ENCODE results near the gene ZNF267.
"Not testable (repeated sequence)": the region's sequence is repeated elsewhere in the genome, so short reads cannot be mapped to it uniquely, and the experiment has no call there.

ZNF267 gene

DNA sequence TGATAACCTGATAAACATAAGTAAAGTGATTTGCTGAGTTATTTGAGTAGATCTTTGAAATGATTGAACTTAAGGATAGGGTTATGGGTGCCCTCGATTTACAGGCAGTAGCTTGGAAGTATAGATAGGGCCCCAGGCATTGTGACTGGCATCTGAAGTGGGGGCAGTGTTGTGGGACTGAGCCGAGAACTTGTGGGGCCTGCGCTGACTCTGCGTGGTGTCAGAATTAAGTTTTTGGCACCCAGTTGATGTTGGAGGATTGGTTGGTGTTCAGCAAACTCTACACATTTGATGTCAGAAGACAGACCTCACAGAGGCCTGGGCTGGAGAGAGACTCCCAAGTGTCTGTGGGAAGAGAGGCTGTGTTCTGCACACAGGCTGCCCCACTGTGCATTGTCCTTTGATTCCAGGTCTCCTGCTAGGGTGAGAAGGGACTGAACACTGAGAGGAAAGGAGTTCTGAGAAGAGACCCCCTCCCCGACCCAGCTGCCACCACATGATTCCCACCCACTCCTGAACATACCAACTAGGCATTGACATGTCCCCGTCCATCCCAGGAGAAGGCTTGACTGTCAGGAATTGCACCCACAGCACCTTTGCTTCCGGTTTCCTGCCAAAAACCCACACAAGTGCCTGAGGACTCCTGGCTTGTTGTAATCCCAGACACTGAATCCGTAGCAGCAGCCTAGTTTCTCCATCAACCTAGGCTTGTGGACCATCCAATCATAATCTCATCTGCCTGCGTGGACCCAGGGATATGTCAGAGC lies 4.5 kb downstream of the ZNF267 start:
- no peak for DNase-seq (ENCODE audit: low read depth in 1 of 2, low spot score in 1 of 2)

DNA sequence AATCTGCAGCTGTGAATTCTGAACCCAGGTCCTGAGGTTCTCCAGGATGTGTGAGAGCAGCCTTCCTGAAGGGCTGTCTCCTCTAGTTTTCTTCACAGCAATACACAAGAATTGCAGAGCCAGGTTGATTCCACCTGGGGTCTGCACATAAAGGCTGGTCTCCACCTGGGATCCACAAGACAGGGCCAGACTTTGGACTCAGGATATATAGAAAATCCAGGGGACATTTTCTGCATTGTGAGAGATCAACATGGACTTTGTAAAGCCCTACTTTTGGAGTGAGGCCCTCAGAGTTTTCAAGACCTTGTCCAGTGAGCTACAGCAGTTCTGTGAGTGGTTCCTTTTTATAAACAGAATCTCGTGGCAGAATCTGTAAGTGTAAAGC lies 6.3 kb downstream of the ZNF267 start:
- no peak for DNase-seq (ENCODE audit: low read depth in 1 of 2, low spot score in 1 of 2)

DNA sequence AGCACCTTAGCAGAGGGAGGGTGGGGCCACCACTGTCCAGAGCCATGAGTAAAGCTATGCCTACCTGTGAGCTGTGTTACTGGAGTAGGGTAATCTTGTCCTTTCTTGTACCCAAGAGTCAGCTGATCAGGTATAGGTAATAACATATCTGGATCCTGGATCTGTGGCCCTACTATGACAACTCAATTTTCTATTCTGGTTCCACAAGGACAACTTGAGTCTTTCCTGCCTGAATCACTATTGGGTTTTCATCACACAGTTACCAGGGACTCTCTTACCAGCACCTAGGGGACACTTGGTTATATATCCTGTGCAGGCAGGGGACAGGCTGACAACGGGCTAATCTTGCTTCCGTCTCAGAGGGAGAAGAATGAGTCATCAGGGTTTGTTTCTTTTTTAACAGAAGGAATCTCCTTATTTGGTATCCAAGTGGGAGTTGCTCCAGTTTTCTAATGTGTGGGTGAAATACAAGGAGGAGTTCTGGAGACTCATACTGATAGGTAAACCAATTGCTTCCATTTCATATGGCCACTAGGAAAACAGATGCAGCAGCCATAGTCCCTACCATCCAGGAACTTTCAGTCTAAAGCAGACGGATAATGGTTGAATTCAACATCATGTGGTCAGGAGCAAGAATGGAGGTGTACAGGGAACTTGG lies 6.8 kb downstream of the ZNF267 start:
- peak in 1 of 2 donors; percentile 53 for DNase-seq (ENCODE audit: low read depth in 1 of 2, low spot score in 1 of 2)

DNA sequence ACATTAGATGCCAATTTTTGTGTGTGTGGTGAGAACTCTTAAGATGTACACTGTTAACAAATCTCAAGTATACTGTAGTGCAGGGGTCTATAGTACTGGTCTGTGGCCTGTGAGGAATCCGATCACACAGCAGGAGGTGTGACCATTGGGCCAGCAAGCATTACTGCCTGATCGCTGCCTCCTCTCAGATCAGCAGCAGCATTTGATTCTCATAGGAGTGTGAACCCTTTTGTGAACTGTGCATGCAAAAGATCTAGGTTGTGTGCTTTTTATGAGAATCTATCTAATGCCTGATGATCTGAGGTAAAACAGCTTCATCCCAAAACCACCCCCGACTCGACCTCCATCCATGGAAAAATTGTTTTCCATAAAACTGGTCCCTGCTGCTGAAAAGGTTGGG lies 12.6 kb downstream of the ZNF267 start:
- DNase-seq (ENCODE audit: low read depth in 1 of 2, low spot score in 1 of 2) = no peak

DNA sequence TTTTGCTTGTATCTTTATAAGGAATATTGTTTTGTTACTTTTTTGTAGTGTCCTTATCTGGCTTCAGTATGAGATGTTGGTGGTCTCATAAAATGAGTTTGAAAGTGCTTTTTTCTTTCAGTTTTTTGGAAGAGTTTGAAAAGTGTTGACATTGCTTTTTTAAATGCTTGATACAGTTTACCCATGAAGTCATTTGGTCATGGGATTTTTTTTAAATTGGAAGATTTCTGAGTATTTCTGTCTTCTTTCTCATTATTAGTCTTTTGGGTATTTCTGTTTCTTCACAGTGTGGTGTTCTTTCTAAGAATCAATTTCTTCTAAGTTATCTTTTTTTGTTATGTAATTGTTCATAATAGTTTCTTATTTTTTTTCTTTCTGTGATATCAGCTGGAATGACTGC lies 15.1 kb downstream of the ZNF267 start:
- no peak for DNase-seq (ENCODE audit: low read depth in 1 of 2, low spot score in 1 of 2)

DNA sequence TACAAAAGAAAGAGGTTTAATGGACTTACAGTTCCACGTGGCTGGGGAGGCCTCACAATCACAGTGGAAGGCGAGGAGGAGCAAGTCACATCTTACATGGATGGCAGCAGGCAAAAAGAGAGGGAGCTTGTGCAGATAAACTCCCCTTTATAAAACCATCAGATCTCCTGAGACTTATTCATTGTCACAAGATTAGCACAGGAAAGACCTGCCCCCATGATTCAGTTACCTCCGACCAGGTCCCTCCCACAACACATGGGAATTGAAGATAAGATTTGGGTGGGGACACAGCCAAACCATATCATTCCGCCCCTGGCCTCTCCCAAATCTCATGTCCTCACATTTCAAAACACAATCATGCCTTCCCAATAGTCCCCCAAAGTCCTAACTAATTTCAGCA lies 18.5 kb downstream of the ZNF267 start:
- DNase-seq (ENCODE audit: low read depth in 1 of 2, low spot score in 1 of 2) = not testable (repeated sequence)

DNA sequence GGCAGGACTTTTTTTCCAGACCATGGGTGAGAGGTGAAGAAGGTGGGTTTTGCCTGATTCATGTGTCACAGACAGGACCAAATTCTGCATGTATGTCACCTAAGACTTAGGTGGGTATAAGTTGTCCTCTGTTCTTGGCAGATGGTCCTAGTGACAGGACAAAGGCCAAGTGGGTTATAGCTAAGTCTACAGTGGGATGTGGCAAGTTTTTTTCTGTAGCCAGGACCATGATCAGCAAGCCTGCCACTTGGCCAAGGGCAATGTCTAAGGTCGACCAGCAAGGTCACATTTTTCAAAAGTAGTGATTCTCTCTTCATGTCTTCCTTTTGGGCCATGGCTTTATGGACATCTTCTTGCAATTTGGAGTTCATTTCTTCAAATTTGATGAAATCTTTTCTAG lies 20.2 kb downstream of the ZNF267 start:
- no peak for DNase-seq (ENCODE audit: low read depth in 1 of 2, low spot score in 1 of 2)

DNA sequence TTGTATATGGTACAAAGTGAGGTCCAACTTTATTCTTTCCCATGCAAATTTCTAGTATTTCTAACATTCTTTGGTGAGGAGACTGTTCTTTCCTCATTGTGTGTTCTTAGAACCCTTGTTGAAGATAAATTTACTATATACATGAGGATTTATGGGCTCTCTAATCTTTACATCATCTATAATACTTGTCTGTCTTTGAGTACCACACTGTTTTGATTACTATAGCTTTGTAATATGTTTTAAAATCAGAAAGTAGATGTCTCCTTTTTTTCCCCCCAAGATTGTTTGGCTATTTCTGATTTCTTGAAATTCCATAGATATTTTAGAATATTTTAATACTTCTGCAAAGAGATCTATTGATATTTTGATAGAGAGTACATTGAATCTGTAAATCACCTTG lies 23.7 kb downstream of the ZNF267 start:
- no peak for DNase-seq (ENCODE audit: low read depth in 1 of 2, low spot score in 1 of 2)

DNA sequence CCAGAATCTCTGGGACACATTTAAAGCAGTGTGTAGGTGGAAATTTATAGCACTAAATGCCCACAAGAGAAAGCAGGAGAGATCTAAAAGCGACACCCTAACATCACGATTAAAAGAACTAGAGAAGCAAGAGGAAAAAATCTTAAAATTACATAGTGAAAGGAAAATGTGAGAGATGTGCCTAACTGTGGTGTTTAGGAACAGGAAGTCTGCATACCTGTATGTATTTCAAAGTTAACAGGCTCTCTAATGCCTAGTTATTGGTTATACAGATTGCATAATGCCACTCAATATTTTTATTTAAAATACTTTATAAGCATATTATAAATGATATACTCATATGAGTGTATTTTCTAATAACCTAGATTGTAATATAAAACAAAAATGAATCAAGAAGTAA lies 25.9 kb downstream of the ZNF267 start:
- no peak for DNase-seq (ENCODE audit: low read depth in 1 of 2, low spot score in 1 of 2)

DNA sequence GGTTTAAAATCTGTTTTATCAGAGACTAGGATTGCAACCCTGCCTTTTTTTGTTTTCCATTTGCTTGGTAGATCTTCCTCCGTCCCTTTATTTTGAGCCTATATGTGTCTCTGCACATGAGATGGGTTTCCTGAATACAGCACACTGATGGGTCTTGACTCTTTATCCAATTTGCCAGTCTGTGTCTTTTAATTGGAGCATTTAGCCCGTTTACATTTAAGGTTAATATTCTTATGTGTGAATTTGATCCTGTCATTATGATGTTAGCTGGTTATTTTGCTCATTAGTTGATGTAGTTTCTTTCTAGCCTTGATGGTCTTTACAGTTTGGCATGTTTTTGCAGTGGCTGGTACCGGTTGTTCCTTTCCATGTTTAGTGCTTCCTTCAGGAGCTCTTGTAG lies 31.0 kb downstream of the ZNF267 start:
- not testable (repeated sequence) for DNase-seq (ENCODE audit: low read depth in 1 of 2, low spot score in 1 of 2)

DNA sequence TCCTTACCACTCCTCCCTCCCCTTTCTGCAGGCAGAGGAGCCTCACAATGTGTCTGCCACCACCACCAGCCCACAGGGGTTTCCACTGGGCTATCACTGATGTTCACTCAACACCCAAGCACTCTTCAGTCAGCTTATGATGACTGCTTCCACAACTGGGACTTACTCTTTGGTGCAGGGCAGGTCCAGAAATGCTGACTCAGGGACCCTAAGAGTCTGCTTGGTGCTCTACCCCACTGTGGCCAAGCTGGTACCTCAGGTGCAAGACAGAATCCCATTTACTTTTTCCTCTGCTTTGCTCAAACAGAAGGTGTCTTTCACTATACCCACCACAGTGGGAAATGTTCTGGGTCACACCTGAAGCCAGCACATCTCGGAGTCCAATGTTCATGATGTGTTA lies 40.1 kb downstream of the ZNF267 start:
- no peak for DNase-seq (ENCODE audit: low read depth in 1 of 2, low spot score in 1 of 2)

DNA sequence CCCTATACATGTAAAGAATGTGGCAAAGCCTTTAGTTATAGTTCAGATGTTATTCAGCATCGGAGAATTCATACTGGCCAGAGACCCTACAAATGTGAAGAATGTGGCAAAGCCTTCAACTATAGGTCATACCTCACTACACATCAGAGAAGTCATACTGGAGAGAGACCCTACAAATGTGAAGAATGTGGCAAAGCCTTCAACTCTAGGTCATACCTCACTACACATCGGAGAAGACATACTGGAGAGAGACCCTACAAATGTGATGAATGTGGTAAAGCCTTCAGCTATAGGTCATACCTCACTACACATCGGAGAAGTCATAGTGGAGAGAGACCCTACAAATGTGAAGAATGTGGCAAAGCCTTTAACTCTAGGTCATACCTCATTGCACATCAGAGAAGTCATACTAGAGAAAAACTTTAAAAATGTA lies 42.5 kb downstream of the ZNF267 start:
- no peak for DNase-seq (ENCODE audit: low read depth in 1 of 2, low spot score in 1 of 2)

DNA sequence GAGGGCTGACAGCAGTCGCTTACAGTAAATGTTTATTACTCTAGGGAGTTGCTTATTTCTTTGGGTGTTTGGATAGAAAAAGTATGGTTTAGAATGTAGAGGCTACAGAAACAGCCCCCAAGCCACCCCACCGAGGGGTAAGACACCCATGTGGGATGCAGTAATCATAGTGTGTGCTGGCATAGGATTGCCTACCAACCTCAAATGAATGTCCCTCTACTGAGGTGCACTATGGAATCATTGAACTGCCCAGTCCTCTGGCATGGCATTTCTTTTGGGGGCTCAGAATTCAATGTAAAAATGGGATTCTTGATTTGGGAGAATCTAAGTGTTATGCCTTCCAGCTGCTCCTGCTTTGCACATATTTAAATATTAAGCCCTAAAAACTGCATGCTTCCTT lies 46.8 kb downstream of the ZNF267 start:
- no peak for DNase-seq (ENCODE audit: low read depth in 1 of 2, low spot score in 1 of 2)

DNA sequence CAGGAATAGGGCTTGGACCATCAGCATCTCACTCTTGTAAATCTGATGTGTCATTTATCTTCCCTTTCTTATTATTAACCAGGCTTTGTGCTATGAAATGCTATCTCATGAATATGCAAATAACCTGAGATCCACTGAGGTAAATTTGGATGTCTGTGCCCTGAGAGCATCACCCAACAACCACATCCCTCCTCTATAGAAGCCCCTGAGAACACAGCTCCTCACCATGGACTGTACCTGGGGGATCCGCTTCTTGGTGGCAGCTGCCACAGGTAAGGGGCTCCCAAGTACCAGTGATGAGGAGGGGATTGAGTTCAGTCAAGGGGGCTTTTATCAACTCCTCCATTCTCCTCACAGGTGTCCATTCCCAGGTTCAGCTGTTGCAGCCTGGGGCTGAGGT lies 78.2 kb downstream of the ZNF267 start:
- not testable (repeated sequence) for DNase-seq (ENCODE audit: low read depth in 1 of 2, low spot score in 1 of 2)

DNA sequence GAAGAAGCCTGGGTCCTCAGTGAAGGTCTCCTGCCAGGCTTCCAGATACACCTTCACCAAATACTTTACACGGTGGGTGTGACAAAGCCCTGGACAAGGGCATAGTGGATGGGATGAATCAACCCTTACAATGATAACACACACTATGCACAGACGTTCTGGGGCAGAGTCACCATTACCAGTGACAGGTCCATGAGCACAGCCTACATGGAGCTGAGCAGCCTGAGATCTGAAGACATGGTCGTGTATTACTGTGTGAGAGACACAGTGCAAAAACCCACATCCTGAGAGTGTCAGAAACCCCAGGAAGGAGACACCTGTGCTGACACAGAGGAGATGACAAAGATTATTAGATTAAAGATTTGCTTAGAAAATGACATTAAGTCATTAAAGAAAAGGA lies 78.6 kb downstream of the ZNF267 start:
- not testable (repeated sequence) for DNase-seq (ENCODE audit: low read depth in 1 of 2, low spot score in 1 of 2)

DNA sequence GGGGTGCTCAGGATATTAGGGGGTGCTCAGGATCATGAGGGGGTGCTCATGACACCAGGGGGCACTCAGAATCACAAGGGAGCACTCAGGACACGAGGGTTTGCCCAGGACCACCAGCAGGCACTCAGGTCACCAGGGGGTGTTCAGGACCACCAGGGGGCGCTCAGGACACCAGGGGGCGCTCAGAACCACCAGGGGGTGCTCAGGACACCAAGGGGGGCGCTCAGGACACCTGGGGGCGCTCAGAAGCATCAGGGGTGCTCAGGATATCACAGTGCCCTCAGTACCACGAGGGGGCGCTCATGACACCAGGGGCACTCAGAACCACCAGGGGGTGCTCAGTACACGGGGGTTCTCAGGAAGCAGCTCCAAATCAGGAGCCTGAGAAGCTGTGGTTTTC lies 82.6 kb downstream of the ZNF267 start:
- not testable (repeated sequence) for DNase-seq (ENCODE audit: low read depth in 1 of 2, low spot score in 1 of 2)

DNA sequence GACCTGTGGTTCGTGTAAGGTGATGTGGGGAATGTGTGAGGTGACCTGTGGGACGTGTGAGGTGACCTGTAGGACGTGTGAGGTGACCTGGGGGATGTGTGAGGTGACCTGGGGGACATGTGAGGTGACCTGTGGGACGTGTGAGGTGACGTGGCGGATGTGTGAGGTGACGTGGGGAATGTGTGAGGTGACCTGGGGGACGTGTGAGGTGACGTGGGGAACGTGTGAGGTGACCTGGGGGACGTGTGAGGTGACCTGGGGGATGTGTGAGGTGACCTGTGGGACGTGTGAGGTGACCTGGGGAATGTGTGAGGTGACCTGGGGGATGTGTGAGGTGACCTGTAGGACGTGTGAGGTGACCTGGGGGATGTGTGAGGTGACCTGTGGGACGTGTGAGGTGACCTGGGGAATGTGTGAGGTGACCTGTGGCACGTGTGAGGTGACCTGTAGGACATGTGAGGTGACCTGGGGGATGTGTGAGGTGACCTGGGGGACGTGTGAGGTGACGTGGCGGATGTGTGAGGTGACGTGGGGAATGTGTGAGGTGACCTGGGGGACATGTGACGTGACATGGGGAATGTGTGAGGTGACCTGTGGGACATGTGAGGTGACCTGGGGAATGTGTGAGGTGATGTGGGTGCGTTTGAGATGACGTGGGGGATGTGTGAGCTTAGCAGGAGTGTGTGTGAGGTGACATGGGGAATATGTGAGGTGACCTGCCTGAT lies 86.7 kb downstream of the ZNF267 start:
- DNase-seq (ENCODE audit: low read depth in 1 of 2, low spot score in 1 of 2) = not testable (repeated sequence)
